ENCODE data around the gene TNS3.

The TNS3 gene

DNA sequence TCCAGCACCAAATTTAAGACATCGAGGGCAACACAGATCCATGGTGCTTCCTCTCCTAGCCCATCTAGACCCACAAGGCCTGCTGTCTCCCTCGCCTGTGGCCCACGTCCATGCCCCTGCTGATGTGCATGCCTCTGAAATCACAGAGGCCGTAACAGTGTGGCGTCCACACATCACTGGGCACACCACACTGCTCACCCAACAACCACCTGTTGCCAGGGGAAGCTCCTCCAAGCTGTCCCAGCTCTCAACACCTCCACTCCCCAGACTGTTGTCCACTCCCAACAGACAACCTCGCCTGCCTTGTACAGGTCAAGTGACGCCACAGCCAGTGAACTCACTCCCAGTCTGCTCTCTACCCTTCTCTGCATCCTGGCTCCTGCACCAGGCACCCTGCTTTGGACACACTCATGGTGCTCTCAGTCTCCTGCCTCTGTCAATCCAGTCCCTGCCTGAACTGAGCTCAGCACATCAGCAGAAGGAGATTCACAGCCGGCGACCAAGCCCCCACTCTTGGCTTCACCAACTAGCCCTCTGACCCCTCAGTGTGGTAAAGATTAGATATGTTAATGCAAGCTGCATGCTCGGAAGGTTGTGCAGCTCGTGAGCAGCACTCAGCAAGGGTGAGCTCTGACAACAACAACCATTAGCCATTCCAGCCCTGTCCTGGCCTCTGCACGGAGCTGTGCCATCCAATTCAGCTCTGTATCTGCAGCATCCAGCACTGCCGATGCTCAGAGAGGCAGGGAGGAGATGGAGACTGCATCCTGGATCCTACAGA, 197.0 kb downstream of the TNS3 start:
- DNase-seq (ENCODE audit: low spot score) = no peak

DNA sequence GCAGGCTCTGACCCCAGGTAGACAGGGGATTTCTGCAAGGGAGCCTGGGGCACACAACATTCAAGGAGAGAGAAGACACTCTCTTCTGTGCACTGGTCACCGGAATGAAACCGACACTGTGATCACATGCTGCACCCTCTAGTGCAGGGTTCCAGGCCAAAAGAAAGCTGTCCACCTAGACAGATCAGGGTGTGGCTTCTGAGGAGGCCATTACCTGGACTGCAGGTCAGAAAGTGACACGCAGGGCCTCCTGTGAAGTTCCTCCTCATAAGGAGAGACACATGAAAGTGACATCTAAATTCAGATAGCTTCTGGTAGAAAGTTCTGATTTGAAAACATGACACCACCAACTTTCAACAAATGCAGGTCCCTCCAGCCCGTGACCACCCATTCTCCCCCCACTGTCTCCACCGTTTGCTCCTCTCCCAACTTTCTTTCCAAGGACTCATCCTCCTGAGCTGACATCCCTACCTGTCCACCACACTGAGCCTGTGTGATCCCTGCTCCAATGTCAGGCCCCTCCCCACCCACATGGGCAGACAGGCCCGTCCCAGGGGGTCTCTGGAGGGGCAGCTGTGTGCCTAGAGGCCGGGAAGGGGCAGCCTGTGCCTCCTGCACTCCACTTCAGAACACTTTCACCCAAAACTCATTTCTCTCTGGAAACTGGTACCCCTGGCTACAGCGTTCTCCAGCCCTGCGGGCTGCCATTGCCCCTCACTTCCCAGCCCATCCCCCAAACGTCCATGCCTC, 198.0 kb downstream of the TNS3 start:
- no peak for DNase-seq (ENCODE audit: low spot score)

GRCh38 chr7:47383072-47383471, 198.8 kb downstream of the TNS3 start:
- DNase-seq (ENCODE audit: low spot score) = no peak

DNA sequence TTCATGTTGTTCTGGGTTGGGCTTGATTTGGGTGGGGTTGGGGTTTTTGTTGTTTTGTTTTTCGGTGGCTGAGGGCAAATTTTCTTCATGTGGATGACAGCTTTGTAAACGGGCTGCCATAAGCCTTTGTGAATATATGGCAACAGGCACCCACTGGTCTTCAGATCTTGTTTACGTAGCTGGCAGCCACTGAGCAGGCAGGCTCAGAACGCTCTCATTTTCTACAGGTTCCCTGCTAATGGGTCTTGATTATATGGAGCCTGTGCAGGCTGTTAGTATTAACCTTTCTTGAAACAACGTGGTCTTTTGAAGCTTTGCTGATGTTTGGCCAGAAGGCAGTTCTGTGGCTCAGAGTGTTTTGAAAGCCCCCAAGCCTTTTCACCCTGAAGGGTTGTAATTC, 199.7 kb downstream of the TNS3 start:
- no peak for DNase-seq (ENCODE audit: low spot score)

DNA sequence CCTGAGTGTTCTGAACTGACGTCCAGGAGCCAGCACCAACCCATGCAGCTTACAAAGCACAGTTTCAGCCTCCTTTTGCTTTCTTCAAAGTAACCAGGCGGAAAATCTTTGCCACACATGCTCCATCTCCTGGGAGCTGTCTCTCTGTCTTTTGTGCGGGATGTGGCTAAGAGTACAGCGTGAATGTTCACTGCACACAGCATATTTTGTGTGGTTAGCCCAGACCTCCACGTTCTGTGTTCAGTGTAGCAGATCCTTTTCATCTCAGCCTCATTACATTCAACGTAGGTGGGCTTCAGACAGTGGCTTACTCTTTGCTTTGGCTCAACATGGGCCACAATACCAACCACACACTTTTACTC, 200.8 kb downstream of the TNS3 start:
- no peak for DNase-seq (ENCODE audit: low spot score)

DNA sequence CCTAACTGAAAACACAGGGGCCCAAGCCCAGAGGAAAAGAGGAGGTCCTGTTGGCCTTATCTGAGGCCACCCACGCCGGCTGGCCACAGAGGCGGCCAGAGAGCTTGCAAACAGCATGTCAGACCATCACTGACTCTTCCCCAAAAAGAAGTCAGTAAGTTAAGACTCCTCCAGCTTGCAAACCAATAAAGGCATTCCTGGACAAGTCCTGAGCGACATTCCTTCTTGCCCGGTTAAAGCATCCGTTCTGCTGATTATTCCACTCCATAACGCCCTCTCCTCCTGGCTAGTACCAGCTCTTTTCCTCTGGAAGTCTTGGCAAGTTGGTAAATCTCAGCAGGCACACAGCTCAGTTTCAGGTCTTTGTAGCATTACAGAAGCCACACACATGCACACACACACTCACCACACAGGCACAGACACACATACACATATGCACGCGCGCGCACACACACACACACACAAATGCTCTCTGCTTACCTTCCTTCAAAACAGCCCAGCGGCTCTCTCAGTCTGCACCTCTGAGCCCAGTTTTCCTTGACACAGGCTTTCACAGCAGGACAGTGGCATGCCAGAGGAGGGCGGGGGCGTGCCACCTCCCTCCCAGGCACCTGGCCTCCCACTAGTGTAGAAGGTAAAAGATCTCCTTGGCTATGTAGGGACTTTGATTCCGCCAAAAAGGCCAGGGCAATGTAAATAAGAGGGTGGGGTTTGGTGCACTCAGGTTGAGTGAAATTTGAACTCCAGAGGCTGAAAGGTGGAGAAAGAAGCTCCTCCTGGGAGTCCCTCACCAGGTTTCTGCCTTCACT, 201.4 kb downstream of the TNS3 start:
- no peak for DNase-seq (ENCODE audit: low spot score)

DNA sequence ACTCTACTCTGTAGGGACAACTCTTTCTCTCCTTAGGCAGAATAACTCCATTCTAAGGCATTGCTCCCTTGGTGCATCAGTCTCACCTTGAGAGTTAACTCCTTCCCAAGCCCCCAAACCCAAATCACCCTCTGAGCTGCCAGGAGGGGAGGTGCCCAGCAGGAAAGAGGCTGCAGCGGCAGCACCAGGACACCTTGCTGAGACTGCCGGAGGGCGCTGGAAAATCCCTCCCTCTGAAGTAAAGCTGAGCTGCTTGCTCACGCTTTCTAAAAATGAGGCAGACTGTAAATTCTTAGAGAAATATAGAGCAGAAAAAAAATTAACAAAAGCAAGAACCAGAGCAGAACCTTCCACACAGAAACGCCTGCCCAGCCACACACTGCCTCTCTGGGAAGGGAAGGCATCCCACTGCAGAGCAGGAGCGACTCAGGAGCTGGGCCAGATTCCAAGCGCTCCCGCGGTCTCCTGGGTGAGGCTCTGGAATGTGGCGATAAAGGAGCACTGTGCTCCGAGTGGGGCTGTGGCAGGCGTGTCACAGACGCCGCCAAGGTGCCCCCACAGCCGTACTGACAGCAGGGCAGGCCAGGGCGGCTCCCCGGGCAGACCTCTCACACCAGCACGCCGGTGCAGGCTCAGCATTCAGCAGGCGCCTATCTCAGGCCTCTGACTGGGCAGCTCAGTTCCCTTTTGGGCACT, 202.1 kb downstream of the TNS3 start:
- no peak for DNase-seq (ENCODE audit: low spot score)

- no peak for DNase-seq (ENCODE audit: low spot score)
Observed at GRCh38 chr7:47378728-47379395, 203.0 kb downstream of the TNS3 start.

DNA sequence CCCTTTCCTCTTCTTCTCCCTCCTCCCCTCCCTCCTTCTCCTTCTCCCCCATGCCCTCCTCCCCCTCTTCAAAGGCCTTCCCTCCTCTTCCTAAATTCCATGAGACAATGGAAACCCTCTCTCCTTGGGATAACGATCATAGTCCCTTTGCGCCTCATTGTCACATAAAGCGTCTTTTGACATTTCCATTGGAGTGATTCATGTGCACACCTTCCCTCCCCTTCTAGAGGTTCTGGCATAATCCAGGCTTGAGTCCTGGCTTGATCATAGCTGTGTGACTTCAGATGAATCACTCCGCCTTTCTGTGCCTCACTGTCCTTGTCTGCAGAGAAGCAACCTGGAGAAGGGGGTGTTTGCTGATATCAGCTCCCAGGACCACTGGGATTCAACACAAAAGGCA, 204.2 kb downstream of the TNS3 start:
- DNase-seq (ENCODE audit: low spot score) = no peak

DNA sequence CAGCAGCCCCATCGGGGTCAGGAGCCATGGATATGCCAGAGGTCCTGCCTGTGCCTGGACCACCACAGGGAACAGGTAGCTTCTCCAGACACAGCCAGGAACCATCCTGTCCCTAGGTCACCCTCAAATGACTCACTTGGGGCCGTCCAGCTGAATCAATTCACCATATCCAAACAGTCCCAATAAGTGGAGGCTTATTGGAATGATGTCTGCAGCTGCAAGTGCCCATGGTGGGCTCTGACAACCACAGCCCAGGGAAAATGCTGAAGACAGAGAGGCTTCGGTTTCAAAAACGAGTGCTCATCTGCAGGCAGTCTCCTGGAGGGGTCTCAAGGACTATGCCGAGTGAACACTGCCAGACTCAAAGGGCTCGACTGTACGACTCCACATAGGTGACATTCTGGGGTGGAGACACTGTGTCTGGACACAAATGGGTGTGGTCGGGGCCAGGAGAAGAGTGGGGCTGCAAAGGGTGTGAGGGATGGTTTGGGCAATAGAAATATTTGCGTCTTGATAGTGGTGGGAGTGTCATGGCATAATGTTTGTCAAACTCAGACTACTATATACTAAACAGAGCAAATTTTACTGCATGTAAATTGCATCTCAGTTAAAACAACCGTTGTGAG, 204.8 kb downstream of the TNS3 start:
- DNase-seq (ENCODE audit: low spot score) = no peak

DNA sequence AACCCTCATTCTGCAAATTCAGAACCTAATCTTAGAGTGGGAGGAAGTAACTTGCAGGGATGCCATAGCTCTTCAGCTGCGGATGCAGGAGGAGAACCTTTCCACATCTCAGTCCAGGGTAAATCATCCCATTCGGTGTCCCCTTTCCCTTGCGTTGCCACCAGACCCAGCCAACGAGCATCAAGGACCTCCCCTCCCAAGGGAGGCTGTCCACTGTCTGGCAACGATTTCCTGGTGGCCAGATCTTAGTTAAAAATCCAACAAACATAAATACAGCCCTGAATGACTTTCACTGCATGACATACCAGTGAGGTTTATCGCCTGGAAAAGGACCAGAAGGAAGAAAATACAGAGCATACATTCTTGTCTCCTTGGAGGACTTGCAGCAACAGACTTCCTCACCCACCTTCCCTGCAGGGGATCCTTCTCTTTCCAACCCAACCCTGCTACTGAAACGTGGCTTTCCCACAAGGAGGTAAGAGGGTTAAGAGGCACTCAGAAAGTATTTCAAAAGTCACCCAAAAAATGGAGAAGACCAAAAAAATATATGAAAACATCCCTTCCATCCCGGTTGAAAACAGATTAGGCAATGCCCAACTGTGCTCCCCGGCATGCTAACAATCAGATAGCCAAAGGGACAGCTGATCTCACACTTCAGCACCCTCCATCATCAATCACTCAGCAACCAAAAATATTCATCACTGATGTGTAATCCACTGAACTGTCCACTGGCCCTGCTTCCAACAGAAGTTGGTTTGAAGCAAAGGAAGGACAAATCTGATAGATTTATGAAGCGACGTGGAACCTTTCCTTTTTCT, 206.6 kb downstream of the TNS3 start:
- no peak for DNase-seq (ENCODE audit: low spot score)

DNA sequence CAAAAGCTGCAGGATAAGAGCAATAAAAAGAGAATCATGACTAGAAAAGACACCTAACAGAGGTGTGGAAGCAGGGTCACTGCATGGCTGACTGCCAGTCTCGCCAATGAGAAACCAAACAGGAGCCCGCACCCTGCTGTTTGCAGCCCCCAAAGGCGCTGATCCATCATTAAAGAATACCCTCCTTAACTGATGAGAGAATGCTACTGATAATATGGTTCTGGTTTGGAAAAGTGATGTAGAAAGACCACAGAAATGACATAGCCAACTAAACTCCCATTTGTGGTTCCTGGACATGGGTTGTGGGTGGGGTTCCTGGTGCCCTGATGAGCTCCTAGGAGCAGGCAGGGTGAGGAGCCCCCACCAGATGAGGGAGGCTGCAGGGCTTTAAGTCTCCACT, 207.4 kb downstream of the TNS3 start:
- DNase-seq (ENCODE audit: low spot score) = no peak

DNA sequence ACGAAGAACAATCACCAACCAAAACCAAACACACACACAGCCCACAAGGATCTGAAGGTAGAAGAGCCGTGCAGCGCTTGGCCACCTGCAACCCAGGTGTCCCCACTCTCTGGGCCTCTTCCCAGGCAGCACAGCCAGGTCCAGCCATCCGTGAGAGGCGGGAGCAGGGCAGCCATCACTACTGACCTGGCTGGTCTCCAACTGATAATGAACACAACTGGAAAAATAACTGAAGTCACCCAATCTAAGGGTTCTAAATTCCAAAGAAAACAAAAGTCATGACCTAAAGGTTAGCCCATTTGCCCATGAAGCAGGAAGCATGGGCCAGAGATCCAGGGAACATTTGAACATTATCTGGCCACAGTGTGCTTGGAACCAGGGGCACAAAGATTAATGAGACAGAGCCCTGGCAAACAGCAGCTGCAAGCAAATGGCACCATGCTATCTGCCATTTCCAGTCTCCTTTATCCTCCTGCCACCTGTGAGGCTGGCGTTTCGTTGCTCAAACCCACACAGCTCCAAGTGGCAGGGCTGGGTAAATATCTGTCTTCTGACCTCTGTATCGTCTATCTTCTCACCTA, 207.9 kb downstream of the TNS3 start:
- no peak for DNase-seq (ENCODE audit: low spot score)

DNA sequence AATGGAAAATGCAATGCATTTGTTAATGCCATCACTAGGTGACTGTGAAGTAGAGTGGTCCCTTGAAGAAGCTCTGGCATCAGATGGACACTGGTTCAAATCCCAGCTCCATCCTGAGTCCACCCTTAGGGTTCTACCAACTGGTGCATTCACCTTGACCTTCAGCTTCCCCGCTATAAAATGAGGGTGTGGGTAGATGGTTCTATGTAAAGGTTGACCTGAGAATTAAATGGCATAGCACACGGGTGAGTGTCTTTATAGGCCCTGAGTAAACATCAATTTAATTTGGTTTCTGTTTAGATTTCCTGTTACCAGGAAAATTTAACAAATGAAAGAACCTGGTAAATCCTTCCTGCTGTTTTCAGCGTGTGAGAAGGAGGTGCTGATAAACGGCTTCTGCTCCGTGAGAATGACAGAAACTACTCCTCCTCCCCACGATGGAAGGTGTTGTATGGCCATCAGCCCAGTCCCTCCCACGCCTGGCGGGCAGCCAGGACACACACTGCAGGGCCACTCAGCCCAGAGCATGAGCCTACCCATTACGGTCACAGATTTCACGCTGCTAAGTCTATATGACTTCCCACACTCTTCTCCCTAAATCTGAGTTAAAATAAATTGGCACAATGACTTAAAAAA, 210.1 kb downstream of the TNS3 start:
- no peak for DNase-seq (ENCODE audit: low spot score)

- no peak for DNase-seq (ENCODE audit: low spot score)
Observed at GRCh38 chr7:47371317-47371716, 210.6 kb downstream of the TNS3 start.

DNA sequence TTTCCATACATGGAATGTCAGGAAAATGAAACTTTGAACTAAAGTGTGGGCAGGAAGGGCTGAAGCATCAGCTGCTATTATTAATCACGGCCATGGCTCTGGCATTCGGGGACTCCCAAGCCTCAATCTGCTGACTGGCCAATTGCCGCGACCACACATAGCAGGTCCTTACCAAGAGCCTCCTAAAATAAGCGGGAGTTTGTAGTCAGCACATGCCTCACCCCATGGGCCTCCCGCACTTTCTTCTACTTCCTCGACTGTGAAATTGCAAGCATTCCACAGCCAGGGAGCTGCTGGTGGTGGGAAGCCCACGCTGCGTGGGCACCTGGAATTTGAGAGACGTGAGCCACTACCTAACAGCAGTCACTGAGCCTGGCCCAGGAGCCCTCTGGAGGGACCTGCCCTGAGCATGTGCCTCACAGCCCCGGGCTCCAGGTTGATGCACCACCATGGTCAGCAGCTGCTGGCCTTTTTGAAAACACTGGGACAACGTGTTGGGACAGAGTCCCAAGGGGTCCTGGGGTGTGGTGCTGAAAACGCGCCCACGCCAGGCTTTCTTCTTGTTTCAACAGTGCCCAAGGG, 211.4 kb downstream of the TNS3 start:
- DNase-seq (ENCODE audit: low spot score) = no peak

GRCh38 chr7:47369736-47370135, 212.2 kb downstream of the TNS3 start:
- DNase-seq (ENCODE audit: low spot score) = no peak

DNA sequence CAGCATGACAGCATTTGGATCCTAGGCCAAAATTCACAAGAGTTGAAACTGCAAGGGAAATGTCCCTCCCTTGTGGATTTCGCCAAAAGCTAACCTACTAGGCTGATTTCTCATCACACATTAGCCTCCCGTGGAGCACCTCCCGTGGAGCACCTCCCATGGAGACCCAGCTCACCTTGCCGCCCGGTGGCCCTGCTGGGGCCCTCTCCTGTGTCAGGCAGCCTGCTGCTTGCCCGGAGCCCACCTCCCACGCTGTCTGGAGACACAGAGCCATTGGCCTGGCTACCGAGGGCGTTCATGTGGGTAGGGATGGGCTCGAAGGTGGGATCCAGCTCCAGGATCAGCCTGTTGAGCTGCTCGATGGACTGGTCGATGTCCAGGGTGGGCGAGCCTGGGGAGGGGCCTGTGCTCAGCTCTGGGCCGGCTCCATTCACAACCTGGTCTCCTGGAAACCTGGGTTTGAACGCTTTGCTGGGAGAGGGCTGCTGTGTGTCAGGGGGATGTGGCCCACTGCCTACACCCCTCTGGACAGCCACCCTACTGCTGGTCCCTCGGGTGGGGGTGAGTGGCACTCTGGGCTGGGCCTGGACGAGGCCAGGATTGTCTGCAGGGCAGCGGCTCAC, 213.6 kb downstream of the TNS3 start:
- no peak for DNase-seq (ENCODE audit: low spot score)

DNA sequence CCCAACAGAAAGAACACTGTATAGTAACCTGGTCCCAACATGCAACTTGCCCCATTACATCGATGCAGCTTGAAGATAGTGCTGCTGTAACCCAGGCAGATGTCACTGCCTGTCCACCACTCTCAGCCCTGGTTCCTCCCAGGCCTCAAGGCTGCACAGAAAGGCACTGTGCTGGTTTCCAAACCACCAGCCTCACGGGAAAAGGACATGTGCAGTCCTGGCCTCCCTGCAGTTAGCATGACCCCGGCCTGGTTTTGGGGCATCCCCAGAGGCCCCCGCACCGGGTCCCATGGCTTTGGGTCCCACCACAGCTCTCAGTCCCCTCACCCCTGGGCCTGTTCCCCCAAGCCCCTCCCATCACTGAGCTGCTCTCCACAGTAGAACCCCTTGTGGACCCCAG, 214.5 kb downstream of the TNS3 start:
- DNase-seq (ENCODE audit: low spot score) = no peak

Data from CD4-positive, alpha-beta T cell treated with Interleukin-2 at 100 ng/mL for 4 hours (primary cell).